Lung (tissue), 12 donors: ENCODE results near the gene LONRF2. TPM values are rescaled to one million over a fixed set of nuclear protein-coding genes. Genes with fewer than 3 reads are reported as not detected.

ENCODE experiments used
- ATAC-seq: fragments of 200-7000 bp; cut with Tn5 transposase; one replicate; pipeline ENCODE4 v1.9.1; 2020; ENCODE audit warnings: moderate number of reproducible peaks; ENCODE audit not compliant: insufficient read depth, low FRiP score
- DNase-seq, 3 donors: peaks; one replicate each; pipeline ENCODE4 v3.0.0-alpha.2; 2013 to 2017
- H3K27ac ChIP-seq, 2 donors: one replicate each; pipeline ENCODE4 v1.5.1; 2013; ENCODE audit warnings: mild to moderate bottlenecking in 2 of 2, moderate library complexity in 2 of 2, control low read depth in 1 of 2, inconsistent platforms in 1 of 2, low read depth in 1 of 2, low read length in 1 of 2
- H3K27me3 ChIP-seq, 3 donors: one replicate each; pipeline ENCODE4 v1.5.1; 2013; ENCODE audit warnings: low read length in 2 of 3; ENCODE audit not compliant: control insufficient read depth in 3 of 3, insufficient read depth in 3 of 3
- H3K36me3 ChIP-seq, 4 donors: one replicate each; pipeline ENCODE4 v1.5.1; 2013; ENCODE audit warnings: low read length in 4 of 4, mild to moderate bottlenecking in 1 of 4, moderate library complexity in 1 of 4; ENCODE audit not compliant: control insufficient read depth in 4 of 4, insufficient read depth in 4 of 4
- H3K4me1 ChIP-seq, 5 donors: one replicate each; pipeline ENCODE4 v1.5.1; 2013; ENCODE audit warnings: low read length in 5 of 5, mild to moderate bottlenecking in 2 of 5, moderate library complexity in 1 of 5; ENCODE audit not compliant: control insufficient read depth in 5 of 5, insufficient read depth in 5 of 5
- H3K4me3 ChIP-seq: one replicate; pipeline ENCODE4 v1.5.1; 2013; ENCODE audit warnings: mild to moderate bottlenecking, control low read depth, moderate library complexity
- H3K9ac ChIP-seq, 2 donors: one replicate each; pipeline ENCODE4 v1.5.1; 2013; ENCODE audit warnings: low read length in 2 of 2, control low read depth in 1 of 2; ENCODE audit not compliant: insufficient read depth in 1 of 2
- H3K9me3 ChIP-seq, 4 donors: one replicate each; pipeline ENCODE4 v1.5.1; 2013; ENCODE audit warnings: low read length in 3 of 4, mild to moderate bottlenecking in 1 of 4, moderate library complexity in 1 of 4; ENCODE audit not compliant: control insufficient read depth in 4 of 4, insufficient read depth in 3 of 4
- WGBS, 2 donors: extraction: QIAGEN DNeasy Blood & Tissue Kit; methylation state at CpG; one replicate each; pipeline ENCODE4 v1.1.7; 2013; 5-methylcytosine and 5-hydroxymethylcytosine counted together
- polyA plus RNA-seq, 2 donors: library from polyadenylated mRNA; stranded (reverse); fragments of 200-250 nt; gene quantifications; one replicate each; pipeline ENCODE4 v1.2.1, GENCODE V29; 2013
- total RNA-seq, 2 donors: library from RNA; depleted of rRNA in 1 of 2; stranded (reverse); fragments of >200 nt in 1 of 2; gene quantifications; one replicate each; pipeline ENCODE4 v1.2.1, GENCODE V29; 2014 to 2021
- TF ChIP-seq, protein P1 (sequence below): IDR thresholded peaks from 2 replicates; pipeline ENCODE4 v1.5.1; 2012; ENCODE audit warnings: mild to moderate bottlenecking; ENCODE audit errors: control extremely low read depth, extremely low read depth
- donor health status: control.
- donor health status: control.
- donor health status: Bipolar disorder and iron deficiency.
- donor health status: healthy.
- donor health status: DM: yes; HTN: yes; CAD: no.

LONRF2 gene
- total and polyA plus RNA-seq, 4 donors, result 0.38 to 5.2 (median 2.6) TPM

GRCh38 chr2:100286318-100286717 is 36.0 kb downstream of the LONRF2 start:
- H3K9ac ChIP-seq, result no peak overlapping the region
- no peak overlapping the region for H3K4me3 ChIP-seq
- no peaks in the 10 kb centered on the region for H3K9me3 ChIP-seq
- ATAC-seq (no peak), DNase-seq (no peak)
- no peaks in the 10 kb centered on the region for H3K4me1 ChIP-seq
- TF ChIP-seq, protein P1, sequence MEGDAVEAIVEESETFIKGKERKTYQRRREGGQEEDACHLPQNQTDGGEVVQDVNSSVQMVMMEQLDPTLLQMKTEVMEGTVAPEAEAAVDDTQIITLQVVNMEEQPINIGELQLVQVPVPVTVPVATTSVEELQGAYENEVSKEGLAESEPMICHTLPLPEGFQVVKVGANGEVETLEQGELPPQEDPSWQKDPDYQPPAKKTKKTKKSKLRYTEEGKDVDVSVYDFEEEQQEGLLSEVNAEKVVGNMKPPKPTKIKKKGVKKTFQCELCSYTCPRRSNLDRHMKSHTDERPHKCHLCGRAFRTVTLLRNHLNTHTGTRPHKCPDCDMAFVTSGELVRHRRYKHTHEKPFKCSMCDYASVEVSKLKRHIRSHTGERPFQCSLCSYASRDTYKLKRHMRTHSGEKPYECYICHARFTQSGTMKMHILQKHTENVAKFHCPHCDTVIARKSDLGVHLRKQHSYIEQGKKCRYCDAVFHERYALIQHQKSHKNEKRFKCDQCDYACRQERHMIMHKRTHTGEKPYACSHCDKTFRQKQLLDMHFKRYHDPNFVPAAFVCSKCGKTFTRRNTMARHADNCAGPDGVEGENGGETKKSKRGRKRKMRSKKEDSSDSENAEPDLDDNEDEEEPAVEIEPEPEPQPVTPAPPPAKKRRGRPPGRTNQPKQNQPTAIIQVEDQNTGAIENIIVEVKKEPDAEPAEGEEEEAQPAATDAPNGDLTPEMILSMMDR, result no peak
- H3K36me3 ChIP-seq, result peaks cover 0 to 4% (median 1%) of the 10 kb centered on the region in 4 donors
- 91 to 93% methylated on average over 3 of the region's 3 CpGs for WGBS, 2 donors
- no peaks in the 10 kb centered on the region for H3K27me3 ChIP-seq
- no peak overlapping the region for H3K27ac ChIP-seq

DNA sequence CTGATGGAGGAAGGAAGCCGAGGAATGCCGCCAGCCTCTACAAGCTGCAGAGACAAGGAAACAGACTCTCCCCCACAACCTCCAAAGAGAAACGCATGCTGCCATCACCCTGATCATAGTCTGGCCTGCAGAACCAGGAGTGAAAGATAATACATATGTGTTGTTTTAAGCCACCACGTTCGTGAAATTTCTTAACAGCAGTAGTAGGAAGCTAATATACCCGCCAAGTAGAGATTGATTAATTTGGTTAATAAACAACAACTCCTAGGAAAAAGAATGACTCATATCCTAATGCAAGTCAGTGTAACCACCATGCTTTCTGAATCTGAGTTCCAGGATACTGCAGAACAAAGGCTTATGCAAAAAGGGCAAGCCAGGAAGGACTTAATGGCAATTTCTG is 36.6 kb downstream of the LONRF2 start:
- 54 to 69% methylated on average over 6 of the region's 6 CpGs for WGBS, 2 donors
- no peaks in the 10 kb centered on the region for H3K9me3 ChIP-seq
- H3K4me1 ChIP-seq, result no peaks in the 10 kb centered on the region
- no peak overlapping the region for H3K27ac ChIP-seq
- no peaks in the 10 kb centered on the region for H3K27me3 ChIP-seq
- H3K9ac ChIP-seq, result no peak overlapping the region
- ATAC-seq (no peak), DNase-seq (no peak)
- peaks cover 0 to 4% (median 1%) of the 10 kb centered on the region in 4 donors for H3K36me3 ChIP-seq
- H3K4me3 ChIP-seq, result no peak overlapping the region
- TF ChIP-seq, protein P1, result no peak

DNA sequence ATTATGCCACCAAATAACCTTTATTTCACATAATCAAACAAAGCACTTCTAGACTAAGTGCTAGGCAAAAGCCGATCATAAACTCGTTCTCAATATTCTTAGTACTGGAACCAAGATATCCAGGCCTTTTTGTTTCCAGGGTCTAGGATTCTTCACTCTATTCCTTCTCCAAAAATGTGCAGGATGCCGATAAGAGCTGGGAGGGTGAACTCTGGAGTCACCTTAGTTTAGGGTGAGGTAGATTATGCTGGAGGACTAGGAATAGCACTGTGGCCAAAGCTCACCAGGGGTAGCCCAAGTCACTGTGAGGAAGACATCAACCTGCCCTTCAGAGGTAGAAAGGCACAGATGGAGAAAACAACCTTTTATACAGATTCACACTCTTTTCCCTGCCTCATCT is 37.3 kb downstream of the LONRF2 start:
- peaks cover 0 to 4% (median 1%) of the 10 kb centered on the region in 4 donors for H3K36me3 ChIP-seq
- H3K27me3 ChIP-seq, result no peaks in the 10 kb centered on the region
- H3K27ac ChIP-seq, result no peak overlapping the region
- H3K4me1 ChIP-seq, result no peaks in the 10 kb centered on the region
- H3K4me3 ChIP-seq, result no peak overlapping the region
- ATAC-seq, result no peak
- H3K9me3 ChIP-seq, result no peaks in the 10 kb centered on the region
- 31 to 57% methylated on average over 3 of the region's 3 CpGs for WGBS, 2 donors
- no peak overlapping the region for H3K9ac ChIP-seq
- no peak for DNase-seq
- TF ChIP-seq, protein P1, result no peak

GRCh38 chr2:100283724-100284501 is 38.4 kb downstream of the LONRF2 start:
- no peak for ATAC-seq
- no peaks in the 10 kb centered on the region for H3K27me3 ChIP-seq

More at GRCh38 chr2:100283724-100284501, 38.4 kb downstream of the LONRF2 start:
- no peak for DNase-seq
- Histone ChIP-seq H3K4me1 (no peaks in the 10 kb centered on the region), H3K4me3 (no peak overlapping the region), H3K27ac (no peak overlapping the region), H3K36me3 (peaks cover 0 to 4% (median 1%) of the 10 kb centered on the region in 4 donors), H3K9me3 (no peaks in the 10 kb centered on the region), H3K9ac (no peak overlapping the region)
- WGBS, 2 donors, result 84 to 87% methylated on average over 20 of the region's 20 CpGs
- TF ChIP-seq, protein P1, result no peak
